Testis (tissue), 2 donors: Measurements from ENCODE around the gene RMDN2.

Experiments used
- POLR2A ChIP-seq: fragments of 450-650 bp; IDR thresholded peaks from one replicate; pipeline ENCODE4 v1.6.1; 2017; ENCODE audit warnings: antibody characterized with exemption, mild to moderate bottlenecking, moderate library complexity
- TF ChIP-seq, protein P1 (sequence below), 3 experiments: fragments of 450-650 bp in 2 of 3; fragments of 200-600 bp in 1 of 3; sonication (generic) in 1 of 3; IDR thresholded peaks; one replicate each; pipeline ENCODE4 v1.5.1; 2016 to 2019; ENCODE audit warnings: antibody characterized with exemption in 3 of 3, mild to moderate bottlenecking in 2 of 3, moderate library complexity in 1 of 3

DNA sequence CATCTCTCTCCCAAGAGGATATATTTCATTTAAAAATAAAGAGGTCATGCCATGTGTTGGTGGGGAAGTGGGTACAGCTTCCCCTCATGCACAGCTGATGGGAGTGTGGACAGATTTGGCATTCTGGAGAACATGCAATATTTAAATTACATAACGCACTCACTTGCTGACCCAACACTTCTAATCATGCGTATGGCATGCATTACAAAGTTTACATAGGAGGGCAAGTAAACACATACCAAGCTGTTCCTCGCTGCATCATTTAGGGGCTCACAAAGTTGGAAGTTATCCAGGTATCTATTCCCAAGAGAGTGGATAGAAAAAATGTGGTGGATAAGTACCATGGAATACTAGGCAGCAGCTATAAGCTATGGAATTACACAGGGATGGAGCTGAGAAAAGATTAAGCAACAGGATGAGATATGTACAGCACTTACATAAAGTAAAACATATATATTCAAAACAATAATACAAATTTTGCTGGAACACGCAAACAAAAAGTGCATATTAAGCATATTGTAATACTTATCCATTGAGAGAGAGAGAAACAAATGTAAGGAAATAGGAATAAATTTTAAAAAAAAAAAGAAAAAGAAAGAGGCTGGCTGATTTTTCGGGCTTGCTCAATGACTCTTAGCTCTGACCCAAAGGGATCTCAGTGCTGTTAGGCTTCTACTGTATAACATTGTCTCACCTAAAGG, 139.9 kb downstream of the RMDN2 start:
- no peak for TF ChIP-seq POLR2A
- TF ChIP-seq, protein P1, sequence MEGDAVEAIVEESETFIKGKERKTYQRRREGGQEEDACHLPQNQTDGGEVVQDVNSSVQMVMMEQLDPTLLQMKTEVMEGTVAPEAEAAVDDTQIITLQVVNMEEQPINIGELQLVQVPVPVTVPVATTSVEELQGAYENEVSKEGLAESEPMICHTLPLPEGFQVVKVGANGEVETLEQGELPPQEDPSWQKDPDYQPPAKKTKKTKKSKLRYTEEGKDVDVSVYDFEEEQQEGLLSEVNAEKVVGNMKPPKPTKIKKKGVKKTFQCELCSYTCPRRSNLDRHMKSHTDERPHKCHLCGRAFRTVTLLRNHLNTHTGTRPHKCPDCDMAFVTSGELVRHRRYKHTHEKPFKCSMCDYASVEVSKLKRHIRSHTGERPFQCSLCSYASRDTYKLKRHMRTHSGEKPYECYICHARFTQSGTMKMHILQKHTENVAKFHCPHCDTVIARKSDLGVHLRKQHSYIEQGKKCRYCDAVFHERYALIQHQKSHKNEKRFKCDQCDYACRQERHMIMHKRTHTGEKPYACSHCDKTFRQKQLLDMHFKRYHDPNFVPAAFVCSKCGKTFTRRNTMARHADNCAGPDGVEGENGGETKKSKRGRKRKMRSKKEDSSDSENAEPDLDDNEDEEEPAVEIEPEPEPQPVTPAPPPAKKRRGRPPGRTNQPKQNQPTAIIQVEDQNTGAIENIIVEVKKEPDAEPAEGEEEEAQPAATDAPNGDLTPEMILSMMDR (IDR thresholded peaks at IDR 0.05) = no peak
